DOHH2 (cell line): Measurements from ENCODE around the gene TSPY8.
"Not testable (repeated sequence)": the region's sequence is repeated elsewhere in the genome, so short reads cannot be mapped to it uniquely, and the experiment has no call there.

ENCODE experiments used
- EZH2phosphoT487 ChIP-seq: fragments of 200-600 bp; sonication (generic); IDR thresholded peaks from 2 replicates; pipeline ENCODE4 v1.6.1; 2017; ENCODE audit warnings: borderline replicate concordance, mild to moderate bottlenecking, antibody characterized with exemption, low read length, moderate library complexity, mixed read lengths
- TF ChIP-seq, protein P1 (sequence below): fragments of 200-600 bp; sonication (generic); IDR thresholded peaks from one replicate; pipeline ENCODE4 v1.5.1; 2014; ENCODE audit warnings: antibody characterized with exemption, mild to moderate bottlenecking, low read depth, low read length; ENCODE audit not compliant: poor library complexity, severe bottlenecking

DNA sequence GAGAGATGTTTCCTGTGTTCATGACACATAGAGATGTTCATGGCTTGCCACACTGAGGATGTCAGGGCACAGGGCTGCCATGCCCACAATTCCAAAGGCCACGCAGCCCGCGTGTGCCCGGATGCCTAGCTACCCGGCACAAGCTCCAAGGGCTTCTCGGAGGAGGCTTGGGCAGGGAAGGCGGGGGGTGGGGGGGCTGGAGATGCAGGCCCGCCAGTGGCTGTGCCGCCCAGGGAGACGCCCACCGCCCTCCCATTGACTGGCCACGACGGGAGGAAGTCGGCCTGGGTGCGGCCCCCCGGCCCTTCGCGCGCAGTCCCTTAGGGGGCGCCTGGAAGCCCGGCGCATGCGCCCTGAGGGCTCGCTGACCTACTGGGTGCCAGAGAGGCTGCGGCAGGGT is at the start of gene TSPY8:
- TF ChIP-seq, protein P1, sequence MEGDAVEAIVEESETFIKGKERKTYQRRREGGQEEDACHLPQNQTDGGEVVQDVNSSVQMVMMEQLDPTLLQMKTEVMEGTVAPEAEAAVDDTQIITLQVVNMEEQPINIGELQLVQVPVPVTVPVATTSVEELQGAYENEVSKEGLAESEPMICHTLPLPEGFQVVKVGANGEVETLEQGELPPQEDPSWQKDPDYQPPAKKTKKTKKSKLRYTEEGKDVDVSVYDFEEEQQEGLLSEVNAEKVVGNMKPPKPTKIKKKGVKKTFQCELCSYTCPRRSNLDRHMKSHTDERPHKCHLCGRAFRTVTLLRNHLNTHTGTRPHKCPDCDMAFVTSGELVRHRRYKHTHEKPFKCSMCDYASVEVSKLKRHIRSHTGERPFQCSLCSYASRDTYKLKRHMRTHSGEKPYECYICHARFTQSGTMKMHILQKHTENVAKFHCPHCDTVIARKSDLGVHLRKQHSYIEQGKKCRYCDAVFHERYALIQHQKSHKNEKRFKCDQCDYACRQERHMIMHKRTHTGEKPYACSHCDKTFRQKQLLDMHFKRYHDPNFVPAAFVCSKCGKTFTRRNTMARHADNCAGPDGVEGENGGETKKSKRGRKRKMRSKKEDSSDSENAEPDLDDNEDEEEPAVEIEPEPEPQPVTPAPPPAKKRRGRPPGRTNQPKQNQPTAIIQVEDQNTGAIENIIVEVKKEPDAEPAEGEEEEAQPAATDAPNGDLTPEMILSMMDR, result not testable (repeated sequence)
- not testable (repeated sequence) for TF ChIP-seq EZH2phosphoT487
